Right lobe of liver (tissue), 6 donors: ENCODE results near the gene SEMA4A. TPM values are rescaled to one million over a fixed set of nuclear protein-coding genes. Genes with fewer than 3 reads are reported as not detected.

Source experiments
- ATAC-seq, 4 donors: fragments of 200-7000 bp; cut with Tn5 transposase; one replicate each; pipeline ENCODE4 v1.9.1; 2020; ENCODE audit warnings: mild to moderate bottlenecking in 4 of 4, moderate library complexity in 4 of 4
- DNase-seq, 3 donors: peaks; one replicate each; pipeline ENCODE4 v3.0.0-alpha.2; 2020
- H3K27ac ChIP-seq, 3 donors: fragments of 200-600 bp; one replicate each; pipeline ENCODE4 v1.8.0; 2022
- H3K27me3 ChIP-seq, 2 donors: fragments of 200-600 bp; one replicate each; pipeline ENCODE4 v1.8.0; 2022
- H3K36me3 ChIP-seq, 4 donors: fragments of 200-600 bp; sonication (generic) in 1 of 4; one replicate each; pipeline versions ENCODE4 v1.5.1 to v1.8.0; 2017 to 2022; ENCODE audit warnings: control low read depth in 1 of 4
- H3K4me1 ChIP-seq, 4 donors: fragments of 200-600 bp; sonication (generic) in 1 of 4; one replicate each; pipeline versions ENCODE4 v1.5.1 to v1.8.0; 2017 to 2022; ENCODE audit warnings: control low read depth in 1 of 4
- H3K4me3 ChIP-seq, 3 donors: fragments of 200-600 bp; one replicate each; pipeline ENCODE4 v1.8.0; 2022
- H3K9me3 ChIP-seq, 4 donors: fragments of 200-600 bp; sonication (generic) in 1 of 4; one replicate each; pipeline versions ENCODE4 v1.5.1 to v1.8.0; 2017 to 2022; ENCODE audit warnings: control low read depth in 1 of 4
- POLR2A ChIP-seq: fragments of 450-650 bp; IDR thresholded peaks from one replicate; pipeline ENCODE4 v1.6.1; 2017; ENCODE audit warnings: antibody characterized with exemption, mild to moderate bottlenecking
- WGBS: methylation state at CpG from one replicate; pipeline ENCODE4 v1.1.6; 2018; ENCODE audit warnings: low coverage, low lambda C conversion rate; ENCODE audit not compliant: insufficient coverage; ENCODE audit errors: missing lambda C conversion rate; 5-methylcytosine and 5-hydroxymethylcytosine counted together
- intact Hi-C, 2 donors: fragments of 100-400 bp; cut with DNase I; formaldehyde crosslinking; loops; one replicate each; pipeline versions ENCODE4 v1.11.2 to v1.14.1; 2022
- total RNA-seq, 6 experiments: library from RNA; depleted of rRNA in 2 of 6; stranded (reverse); fragments of >200 nt in 2 of 6; fragmentation: NEBNext Ultra II Directional in 3 of 6; extraction: Animal tissue kit (Norgen Biotek cat#: 25700) in 3 of 6; gene quantifications; one replicate each; pipeline versions ENCODE4 v1.1.0 to v1.2.4, GENCODE V29; 2016 to 2023
- TF ChIP-seq, protein P1 (sequence below), 4 donors: fragments of 200-600 bp in 3 of 4; fragments of 450-650 bp in 1 of 4; IDR thresholded peaks; one replicate each; pipeline versions ENCODE4 v1.5.1 to v1.8.0; 2016 to 2022; ENCODE audit warnings: antibody characterized with exemption in 4 of 4, mild to moderate bottlenecking in 2 of 4
- donor health status: DM: no; HTN: yes; CAD: no.
- donor health status: DM: no; HTN: no; CAD: no.
- donor health status: DM: no; HTN: no; CAD: no.
- donor health status: DM: no; HTN: yes; CAD: no.
- donor health status: DM: no; HTN: yes; CAD: no.

The SEMA4A gene
- total RNA-seq, 6 experiments from 2014 or later = 0.62 to 2.6 (median 1.3) TPM

DNA sequence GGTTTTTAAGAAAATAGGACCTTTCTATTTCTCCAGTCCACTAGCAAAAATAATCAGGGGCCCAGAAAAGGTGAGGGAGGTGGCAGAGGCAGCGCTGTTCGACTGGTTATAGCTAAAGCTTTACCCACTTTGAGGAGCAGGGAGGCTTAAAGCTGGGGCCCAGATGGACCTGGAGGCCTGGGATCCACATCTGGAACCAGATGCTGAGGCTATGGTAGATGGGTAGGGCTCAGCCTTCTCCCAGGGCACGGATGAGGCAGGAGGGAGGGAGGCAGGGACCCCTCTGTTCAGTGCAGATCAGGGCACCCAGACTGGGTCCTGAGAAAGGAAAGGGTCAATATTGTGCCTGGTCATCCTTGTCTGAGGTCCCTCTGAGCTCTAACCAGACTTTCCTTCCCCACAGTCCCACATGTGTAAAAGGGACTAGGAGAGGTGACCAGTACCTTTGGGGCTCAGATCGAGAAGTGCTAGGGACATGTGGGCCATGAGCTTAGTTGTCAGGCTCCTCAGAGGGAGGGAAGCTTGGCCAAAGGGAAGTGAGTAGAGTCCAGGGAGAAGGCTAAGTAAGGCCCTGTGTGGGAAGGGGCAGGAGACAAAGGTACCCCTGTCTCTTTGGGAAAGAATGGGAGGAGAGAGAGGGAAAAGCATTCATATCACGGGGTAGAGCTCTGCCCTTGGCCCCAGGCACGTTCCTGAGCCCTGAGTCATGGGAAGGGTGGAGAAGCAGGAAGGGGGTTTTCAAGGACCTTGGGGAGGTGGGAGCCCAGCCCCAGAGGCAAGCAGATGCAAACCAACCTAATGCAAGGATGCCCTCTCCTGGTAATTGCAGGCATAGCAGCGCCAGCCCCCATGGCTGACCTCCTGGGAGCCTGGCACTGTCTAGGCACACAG, 23.5 kb upstream of the SEMA4A start:
- no peaks in the 10 kb centered on the region for H3K27me3 ChIP-seq
- H3K9me3 ChIP-seq = no peaks in the 10 kb centered on the region
- peak overlapping the region; percentile 58 to 79 (median 72) for H3K27ac ChIP-seq
- WGBS = 34% methylated on average over 5 of the region's 7 CpGs
- TF ChIP-seq, protein P1, sequence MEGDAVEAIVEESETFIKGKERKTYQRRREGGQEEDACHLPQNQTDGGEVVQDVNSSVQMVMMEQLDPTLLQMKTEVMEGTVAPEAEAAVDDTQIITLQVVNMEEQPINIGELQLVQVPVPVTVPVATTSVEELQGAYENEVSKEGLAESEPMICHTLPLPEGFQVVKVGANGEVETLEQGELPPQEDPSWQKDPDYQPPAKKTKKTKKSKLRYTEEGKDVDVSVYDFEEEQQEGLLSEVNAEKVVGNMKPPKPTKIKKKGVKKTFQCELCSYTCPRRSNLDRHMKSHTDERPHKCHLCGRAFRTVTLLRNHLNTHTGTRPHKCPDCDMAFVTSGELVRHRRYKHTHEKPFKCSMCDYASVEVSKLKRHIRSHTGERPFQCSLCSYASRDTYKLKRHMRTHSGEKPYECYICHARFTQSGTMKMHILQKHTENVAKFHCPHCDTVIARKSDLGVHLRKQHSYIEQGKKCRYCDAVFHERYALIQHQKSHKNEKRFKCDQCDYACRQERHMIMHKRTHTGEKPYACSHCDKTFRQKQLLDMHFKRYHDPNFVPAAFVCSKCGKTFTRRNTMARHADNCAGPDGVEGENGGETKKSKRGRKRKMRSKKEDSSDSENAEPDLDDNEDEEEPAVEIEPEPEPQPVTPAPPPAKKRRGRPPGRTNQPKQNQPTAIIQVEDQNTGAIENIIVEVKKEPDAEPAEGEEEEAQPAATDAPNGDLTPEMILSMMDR (IDR thresholded peaks at IDR 0.05) = peak; percentile 96 to 98 (median 97)
- peak; percentile 8 for TF ChIP-seq POLR2A
- peak; percentile 76 to 86 (median 80) for ATAC-seq
- H3K4me3 ChIP-seq = no peak overlapping the region
- peaks cover 0 to 29% (median 17%) of the 10 kb centered on the region in 4 donors for H3K4me1 ChIP-seq
- peaks cover 16 to 40% (median 29%) of the 10 kb centered on the region in 4 donors for H3K36me3 ChIP-seq
- intact Hi-C loops = loop anchor here in 1 of 2 donors (5.0 to 10.0 kb wide), 2 partner anchors 33 to 115 kb away; partner anchors contain the start of genes BGLAP and PAQR6
- DNase-seq = peak in 2 of 3 donors; percentile 67 to 71

DNA sequence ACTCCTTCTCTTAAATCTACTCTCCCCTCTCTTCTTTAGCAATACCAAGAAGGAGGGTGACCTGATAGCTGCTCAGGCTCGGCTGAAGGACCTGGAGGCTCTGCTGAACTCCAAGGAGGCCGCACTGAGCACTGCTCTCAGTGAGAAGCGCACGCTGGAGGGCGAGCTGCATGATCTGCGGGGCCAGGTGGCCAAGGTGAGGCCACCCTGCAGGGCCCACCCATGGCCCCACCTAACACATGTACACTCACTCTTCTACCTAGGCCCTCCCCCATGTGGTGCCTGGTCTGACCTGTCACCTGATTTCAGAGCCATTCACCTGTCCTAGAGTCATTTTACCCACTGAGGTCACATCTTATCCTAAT, 22.8 kb upstream of the SEMA4A start:
- Histone ChIP-seq H3K9me3 (no peaks in the 10 kb centered on the region), H3K36me3 (peaks cover 18 to 47% (median 33%) of the 10 kb centered on the region in 4 donors), H3K4me3 (no peak overlapping the region), H3K27me3 (no peaks in the 10 kb centered on the region), H3K27ac (peak overlapping the region in 2 of 3 donors; percentile 72 to 79), H3K4me1 (peaks cover 0 to 29% (median 16%) of the 10 kb centered on the region in 4 donors)
- ATAC-seq (peak in 2 of 4 donors; percentile 2 to 5), DNase-seq (no peak)
- WGBS = no CpG with 5 or more reads among the region's 6 CpGs
- TF ChIP-seq, protein P1 (IDR thresholded peaks at IDR 0.05) = peak in 1 of 4 donors; percentile 21
- TF ChIP-seq POLR2A = no peak
- intact Hi-C loops = loop anchor here in 1 of 2 donors (5.0 to 10.0 kb wide), 2 partner anchors 33 to 114 kb away; partner anchors contain the start of genes BGLAP and PAQR6

DNA sequence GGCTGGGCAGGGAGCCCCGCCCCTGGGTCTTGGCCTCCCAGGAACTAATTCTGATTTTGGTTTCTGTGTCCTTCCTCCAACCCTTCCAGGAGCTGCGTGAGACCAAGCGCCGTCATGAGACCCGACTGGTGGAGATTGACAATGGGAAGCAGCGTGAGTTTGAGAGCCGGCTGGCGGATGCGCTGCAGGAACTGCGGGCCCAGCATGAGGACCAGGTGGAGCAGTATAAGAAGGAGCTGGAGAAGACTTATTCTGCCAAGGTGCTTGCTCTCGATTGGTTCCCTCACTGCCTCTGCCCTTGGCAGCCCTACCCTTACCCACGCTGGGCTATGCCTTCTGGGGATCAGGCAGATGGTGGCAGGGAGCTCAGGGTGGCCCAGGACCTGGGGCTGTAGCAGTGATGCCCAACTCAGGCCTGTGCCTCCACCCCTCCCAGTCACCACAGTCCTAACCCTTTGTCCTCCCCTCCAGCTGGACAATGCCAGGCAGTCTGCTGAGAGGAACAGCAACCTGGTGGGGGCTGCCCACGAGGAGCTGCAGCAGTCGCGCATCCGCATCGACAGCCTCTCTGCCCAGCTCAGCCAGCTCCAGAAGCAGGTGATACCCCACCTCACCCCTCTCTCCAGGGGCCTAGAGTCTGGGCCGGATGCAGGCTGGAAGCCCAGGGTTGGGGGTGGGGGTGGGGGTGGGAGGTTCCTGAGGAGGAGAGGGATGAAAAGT, 18.5 kb upstream of the SEMA4A start:
- Histone ChIP-seq H3K9me3 (no peaks in the 10 kb centered on the region), H3K4me3 (no peak overlapping the region), H3K27me3 (no peaks in the 10 kb centered on the region), H3K4me1 (peaks cover 0 to 10% (median under 1%) of the 10 kb centered on the region in 4 donors), H3K27ac (no peak overlapping the region), H3K36me3 (peaks cover 18 to 78% (median 60%) of the 10 kb centered on the region in 4 donors)
- 73% methylated on average over 2 of the region's 18 CpGs for WGBS
- intact Hi-C loops = loop anchor here in 1 of 2 donors (5.0 to 10.0 kb wide), 2 partner anchors 38 to 110 kb away; partner anchors contain the start of genes BGLAP and PAQR6
- ATAC-seq (no peak), DNase-seq (no peak)
- no peak for TF ChIP-seq POLR2A
- TF ChIP-seq, protein P1 (IDR thresholded peaks at IDR 0.05) = no peak
